Measurements from ENCODE around the gene ERMP1.

The ERMP1 gene

DNA sequence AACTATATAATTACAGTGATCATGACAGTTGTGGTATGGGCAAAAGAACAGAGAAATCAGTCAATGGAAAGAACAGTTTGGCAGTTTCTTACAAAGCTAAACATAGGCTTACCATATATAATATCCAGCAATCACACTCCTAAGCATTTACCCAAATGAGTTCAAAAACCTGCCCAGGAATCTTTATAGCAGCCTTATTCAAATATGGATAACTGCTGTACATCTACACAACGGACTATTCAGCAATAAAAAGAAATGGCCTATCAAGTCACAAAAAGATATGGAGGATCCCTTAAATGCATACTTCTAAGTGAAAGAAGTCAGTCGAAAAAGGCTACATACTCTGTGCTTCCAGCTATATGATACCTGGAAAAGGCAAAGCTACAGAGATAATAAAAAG is 36.6 kb downstream of the ERMP1 start:
- Histone ChIP-seq H3K4me3 (ENCODE audit: low read length) (no peak overlapping the region), H2AFZ (ENCODE audit: low read depth, low read length) (no peak overlapping the region), H3K4me1 (ENCODE audit: low read length) (no peaks in the 10 kb centered on the region), H3K27me3 (ENCODE audit: low read depth, low read length) (no peaks in the 10 kb centered on the region), H3K79me2 (ENCODE audit: low read length) (no peaks in the 10 kb centered on the region), H3K36me3 (replicated peaks; ENCODE audit: low read depth, low read length) (peaks cover 13% of the 10 kb centered on the region), H3K4me2 (ENCODE audit: low read length) (no peak overlapping the region), H3K9me3 (ENCODE audit: insufficient read depth, low read length) (no peaks in the 10 kb centered on the region), H3K27ac (ENCODE audit: low read length) (no peak overlapping the region), H3K9ac (ENCODE audit: low read length) (no peak overlapping the region), H4K20me1 (ENCODE audit: insufficient read depth, low read length) (no peaks in the 10 kb centered on the region)
- TF ChIP-seq EZH2phosphoT487 (IDR thresholded peaks at IDR 0.05; ENCODE audit: low read depth): no peak
- TF ChIP-seq, protein P1, sequence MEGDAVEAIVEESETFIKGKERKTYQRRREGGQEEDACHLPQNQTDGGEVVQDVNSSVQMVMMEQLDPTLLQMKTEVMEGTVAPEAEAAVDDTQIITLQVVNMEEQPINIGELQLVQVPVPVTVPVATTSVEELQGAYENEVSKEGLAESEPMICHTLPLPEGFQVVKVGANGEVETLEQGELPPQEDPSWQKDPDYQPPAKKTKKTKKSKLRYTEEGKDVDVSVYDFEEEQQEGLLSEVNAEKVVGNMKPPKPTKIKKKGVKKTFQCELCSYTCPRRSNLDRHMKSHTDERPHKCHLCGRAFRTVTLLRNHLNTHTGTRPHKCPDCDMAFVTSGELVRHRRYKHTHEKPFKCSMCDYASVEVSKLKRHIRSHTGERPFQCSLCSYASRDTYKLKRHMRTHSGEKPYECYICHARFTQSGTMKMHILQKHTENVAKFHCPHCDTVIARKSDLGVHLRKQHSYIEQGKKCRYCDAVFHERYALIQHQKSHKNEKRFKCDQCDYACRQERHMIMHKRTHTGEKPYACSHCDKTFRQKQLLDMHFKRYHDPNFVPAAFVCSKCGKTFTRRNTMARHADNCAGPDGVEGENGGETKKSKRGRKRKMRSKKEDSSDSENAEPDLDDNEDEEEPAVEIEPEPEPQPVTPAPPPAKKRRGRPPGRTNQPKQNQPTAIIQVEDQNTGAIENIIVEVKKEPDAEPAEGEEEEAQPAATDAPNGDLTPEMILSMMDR (IDR thresholded peaks at IDR 0.05; ENCODE audit: low read depth, low read length): no peak

- H2AFZ ChIP-seq (ENCODE audit: low read depth, low read length): no peak overlapping the region
- no peaks in the 10 kb centered on the region for H3K4me1 ChIP-seq (ENCODE audit: low read length)
- TF ChIP-seq, protein P1 (IDR thresholded peaks at IDR 0.05; ENCODE audit: low read depth, low read length): no peak
- no peak for TF ChIP-seq EZH2phosphoT487 (IDR thresholded peaks at IDR 0.05; ENCODE audit: low read depth)
- H3K27ac ChIP-seq (ENCODE audit: low read length): no peak overlapping the region
- no peak overlapping the region for H3K4me2 ChIP-seq (ENCODE audit: low read length)
- H4K20me1 ChIP-seq (ENCODE audit: insufficient read depth, low read length): no peaks in the 10 kb centered on the region
- no peak overlapping the region for H3K4me3 ChIP-seq (ENCODE audit: low read length)
- peaks cover 6% of the 10 kb centered on the region for H3K36me3 ChIP-seq (replicated peaks; ENCODE audit: low read depth, low read length)
- no peaks in the 10 kb centered on the region for H3K9me3 ChIP-seq (ENCODE audit: insufficient read depth, low read length)
- H3K9ac ChIP-seq (ENCODE audit: low read length): no peak overlapping the region
- no peaks in the 10 kb centered on the region for H3K79me2 ChIP-seq (ENCODE audit: low read length)
- H3K27me3 ChIP-seq (ENCODE audit: low read depth, low read length): no peaks in the 10 kb centered on the region
Measured at GRCh38 chr9:5793812-5794211, 39.1 kb downstream of the ERMP1 start.

DNA sequence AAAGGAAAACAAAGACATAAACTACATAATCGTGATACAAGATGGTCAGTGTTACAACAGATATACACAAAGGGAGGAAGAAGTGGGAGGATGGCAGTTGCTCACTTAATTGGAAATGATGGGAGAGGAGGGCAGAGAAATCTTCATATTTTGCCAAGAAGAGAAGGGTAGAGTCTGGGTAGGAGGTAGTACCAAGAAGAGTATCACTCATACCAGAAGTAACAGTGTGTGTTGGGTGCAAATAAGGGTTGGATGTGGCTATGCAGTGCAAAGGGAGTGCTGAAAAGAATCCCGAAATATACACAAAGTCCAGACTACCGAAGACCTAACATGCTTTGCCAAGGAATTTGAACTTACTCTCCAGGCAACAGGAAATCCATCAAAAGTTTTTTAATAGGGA is 41.0 kb downstream of the ERMP1 start:
- H4K20me1 ChIP-seq (ENCODE audit: insufficient read depth, low read length): no peaks in the 10 kb centered on the region
- no peaks in the 10 kb centered on the region for H3K27me3 ChIP-seq (ENCODE audit: low read depth, low read length)
- no peak overlapping the region for H2AFZ ChIP-seq (ENCODE audit: low read depth, low read length)
- no peaks in the 10 kb centered on the region for H3K79me2 ChIP-seq (ENCODE audit: low read length)
- no peak overlapping the region for H3K9ac ChIP-seq (ENCODE audit: low read length)
- TF ChIP-seq EZH2phosphoT487 (IDR thresholded peaks at IDR 0.05; ENCODE audit: low read depth): no peak
- TF ChIP-seq, protein P1 (IDR thresholded peaks at IDR 0.05; ENCODE audit: low read depth, low read length): no peak
- peaks cover 12% of the 10 kb centered on the region for H3K36me3 ChIP-seq (replicated peaks; ENCODE audit: low read depth, low read length)
- no peak overlapping the region for H3K27ac ChIP-seq (ENCODE audit: low read length)
- no peak overlapping the region for H3K4me3 ChIP-seq (ENCODE audit: low read length)
- no peaks in the 10 kb centered on the region for H3K4me1 ChIP-seq (ENCODE audit: low read length)
- no peaks in the 10 kb centered on the region for H3K9me3 ChIP-seq (ENCODE audit: insufficient read depth, low read length)
- H3K4me2 ChIP-seq (ENCODE audit: low read length): no peak overlapping the region

DNA sequence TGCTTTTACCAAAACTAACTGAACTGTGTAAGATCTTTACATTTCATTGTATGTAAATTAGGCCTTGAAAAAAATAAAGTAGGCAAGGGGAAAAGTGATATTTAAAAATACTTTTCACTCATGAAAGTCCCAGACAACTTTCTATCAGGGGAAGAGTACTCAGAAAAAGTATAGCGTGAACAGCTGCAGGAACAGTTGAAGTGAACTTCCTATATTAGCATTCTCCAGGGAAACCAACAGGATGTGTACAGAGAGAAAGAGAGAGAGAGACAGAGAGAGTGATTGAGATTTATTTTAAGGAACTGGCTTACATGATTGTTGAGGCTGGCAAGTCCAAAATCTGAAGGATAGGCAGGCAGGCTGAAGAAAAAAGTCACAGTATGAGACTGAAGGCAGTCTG is 42.0 kb downstream of the ERMP1 start:
- Histone ChIP-seq H2AFZ (ENCODE audit: low read depth, low read length) (no peak overlapping the region), H3K9me3 (ENCODE audit: insufficient read depth, low read length) (no peaks in the 10 kb centered on the region), H3K9ac (ENCODE audit: low read length) (no peak overlapping the region), H3K4me2 (ENCODE audit: low read length) (no peak overlapping the region), H4K20me1 (ENCODE audit: insufficient read depth, low read length) (no peaks in the 10 kb centered on the region), H3K4me3 (ENCODE audit: low read length) (no peak overlapping the region), H3K27ac (ENCODE audit: low read length) (no peak overlapping the region), H3K27me3 (ENCODE audit: low read depth, low read length) (no peaks in the 10 kb centered on the region), H3K4me1 (ENCODE audit: low read length) (no peaks in the 10 kb centered on the region), H3K79me2 (ENCODE audit: low read length) (no peaks in the 10 kb centered on the region), H3K36me3 (replicated peaks; ENCODE audit: low read depth, low read length) (peaks cover 16% of the 10 kb centered on the region)
- TF ChIP-seq, protein P1 (IDR thresholded peaks at IDR 0.05; ENCODE audit: low read depth, low read length): no peak
- TF ChIP-seq EZH2phosphoT487 (IDR thresholded peaks at IDR 0.05; ENCODE audit: low read depth): no peak

Data from OCI-LY3 (cell line).